ENCODE data around the gene HOXB8. TPM values are rescaled to one million over a fixed set of nuclear protein-coding genes. Genes with fewer than 3 reads are reported as not detected.
A peak's percentile ranks its signal among the peaks of the same experiment; 100 is the strongest.

Gene HOXB8
- total and polyA plus RNA-seq, 8 donors = 0.32 to 1.6 (median 0.70) TPM

- peaks cover 11 to 27% of the 10 kb centered on the region in 2 donors for H3K4me1 ChIP-seq
- intact Hi-C loops (cut with DNase I) = no loop called here
- H3K4me3 ChIP-seq = no peak overlapping the region
- H3K9me3 ChIP-seq = no peaks in the 10 kb centered on the region
- no peak overlapping the region for H3K27ac ChIP-seq
- no peak for ATAC-seq
- DNase-seq = no peak
- H3K27me3 ChIP-seq = peaks cover 73 to 99% of the 10 kb centered on the region in 2 donors
- TF ChIP-seq, protein P1, sequence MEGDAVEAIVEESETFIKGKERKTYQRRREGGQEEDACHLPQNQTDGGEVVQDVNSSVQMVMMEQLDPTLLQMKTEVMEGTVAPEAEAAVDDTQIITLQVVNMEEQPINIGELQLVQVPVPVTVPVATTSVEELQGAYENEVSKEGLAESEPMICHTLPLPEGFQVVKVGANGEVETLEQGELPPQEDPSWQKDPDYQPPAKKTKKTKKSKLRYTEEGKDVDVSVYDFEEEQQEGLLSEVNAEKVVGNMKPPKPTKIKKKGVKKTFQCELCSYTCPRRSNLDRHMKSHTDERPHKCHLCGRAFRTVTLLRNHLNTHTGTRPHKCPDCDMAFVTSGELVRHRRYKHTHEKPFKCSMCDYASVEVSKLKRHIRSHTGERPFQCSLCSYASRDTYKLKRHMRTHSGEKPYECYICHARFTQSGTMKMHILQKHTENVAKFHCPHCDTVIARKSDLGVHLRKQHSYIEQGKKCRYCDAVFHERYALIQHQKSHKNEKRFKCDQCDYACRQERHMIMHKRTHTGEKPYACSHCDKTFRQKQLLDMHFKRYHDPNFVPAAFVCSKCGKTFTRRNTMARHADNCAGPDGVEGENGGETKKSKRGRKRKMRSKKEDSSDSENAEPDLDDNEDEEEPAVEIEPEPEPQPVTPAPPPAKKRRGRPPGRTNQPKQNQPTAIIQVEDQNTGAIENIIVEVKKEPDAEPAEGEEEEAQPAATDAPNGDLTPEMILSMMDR (IDR thresholded peaks at IDR 0.05) = no peak
- no peaks in the 10 kb centered on the region for H3K36me3 ChIP-seq
Measured at GRCh38 chr17:48600244-48601098, 14.6 kb downstream of the HOXB8 start.

GRCh38 chr17:48599354-48599753 is 15.7 kb downstream of the HOXB8 start:
- DNase-seq (no peak), ATAC-seq (no peak)
- Histone ChIP-seq H3K27me3 (peaks cover 74 to 99% of the 10 kb centered on the region in 2 donors), H3K36me3 (no peaks in the 10 kb centered on the region), H3K4me1 (peaks cover 11 to 29% of the 10 kb centered on the region in 2 donors), H3K9me3 (no peaks in the 10 kb centered on the region), H3K4me3 (no peak overlapping the region), H3K27ac (no peak overlapping the region)
- TF ChIP-seq, protein P1 (IDR thresholded peaks at IDR 0.05) = no peak
- intact Hi-C loops (cut with DNase I) = loop anchor here in 1 of 2 donors (10.0 kb wide), 1 partner anchor 255 kb away; no protein-coding TSS in a partner anchor

GRCh38 chr17:48598736-48599135 is 16.4 kb downstream of the HOXB8 start:
- H3K4me3 ChIP-seq = no peak overlapping the region
- H3K9me3 ChIP-seq = no peaks in the 10 kb centered on the region
- intact Hi-C loops (cut with DNase I) = loop anchor here in 1 of 2 donors (10.0 kb wide), 1 partner anchor 254 kb away; no protein-coding TSS in a partner anchor
- H3K27ac ChIP-seq = no peak overlapping the region
- TF ChIP-seq, protein P1 (IDR thresholded peaks at IDR 0.05) = no peak
- peaks cover 75 to 99% of the 10 kb centered on the region in 2 donors for H3K27me3 ChIP-seq
- DNase-seq (no peak), ATAC-seq (no peak)
- no peaks in the 10 kb centered on the region for H3K36me3 ChIP-seq
- peaks cover 11 to 33% of the 10 kb centered on the region in 2 donors for H3K4me1 ChIP-seq

DNA sequence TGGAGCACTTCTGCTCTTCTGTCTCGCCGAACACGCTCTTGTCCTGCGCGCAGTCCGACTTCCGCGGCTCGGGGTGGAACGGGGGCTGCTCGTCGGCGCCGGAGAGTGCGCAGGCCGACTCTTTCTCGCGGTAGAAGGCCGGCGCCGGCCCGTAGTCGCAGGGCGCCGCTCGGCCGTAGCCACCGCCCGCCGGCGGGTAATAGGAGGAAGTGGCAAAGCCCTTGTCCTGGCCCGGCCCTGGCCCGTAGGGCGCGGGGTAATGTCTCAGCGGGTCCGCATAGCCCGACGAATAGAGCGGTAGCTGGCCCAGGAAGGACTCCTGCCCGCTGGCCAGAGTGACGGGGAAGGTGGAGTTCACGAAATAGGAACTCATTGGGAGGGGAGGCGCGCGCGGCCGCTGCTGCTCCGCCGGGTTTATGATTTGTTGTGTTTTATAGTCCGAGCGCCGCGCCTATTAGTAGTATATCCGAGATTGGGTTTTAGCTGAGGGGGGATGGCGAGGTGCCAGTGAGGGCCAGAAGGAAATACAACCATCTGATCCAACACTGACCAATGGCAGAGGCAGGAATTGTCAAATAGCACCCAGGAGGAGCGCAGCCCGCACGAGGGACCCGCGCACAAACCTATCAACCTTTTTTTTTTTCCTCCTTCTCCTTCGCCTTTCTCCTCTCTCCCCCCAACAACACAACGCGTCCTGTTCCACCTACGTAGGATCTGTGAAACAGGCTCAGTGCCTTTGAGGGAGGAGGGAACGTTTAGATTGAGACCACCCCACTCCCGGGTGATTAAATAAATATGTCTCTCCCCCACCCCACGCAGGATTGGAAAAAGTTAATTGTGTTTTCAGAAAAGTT is 17.1 kb downstream of the HOXB8 start:
- TF ChIP-seq, protein P1 (IDR thresholded peaks at IDR 0.05) = no peak
- peaks cover 13 to 37% of the 10 kb centered on the region in 2 donors for H3K4me1 ChIP-seq
- DNase-seq = peak in 3 of 4 donors; percentile 83 to 92 (median 87)
- H3K4me3 ChIP-seq = peak overlapping the region; percentile 43 to 44
- peaks cover 72 to 99% of the 10 kb centered on the region in 2 donors for H3K27me3 ChIP-seq
- ATAC-seq = peak; percentile 29
- peak overlapping the region; percentile 68 to 82 for H3K27ac ChIP-seq
- no peaks in the 10 kb centered on the region for H3K9me3 ChIP-seq
- no peaks in the 10 kb centered on the region for H3K36me3 ChIP-seq
- intact Hi-C loops (cut with DNase I) = loop anchor here in 1 of 2 donors (10.0 kb wide), 1 partner anchor 253 kb away; no protein-coding TSS in a partner anchor

All from left lung (tissue), 10 donors.